ENCODE data around the gene ANKRD13B. TPM values are rescaled to one million over a fixed set of nuclear protein-coding genes. Genes with fewer than 3 reads are reported as not detected.

The ANKRD13B gene
- total and polyA plus RNA-seq, 2 donors (not counting 1 experiment from before 2014, with no cell fraction given): 1.6 to 2.8 TPM

GRCh38 chr17:29607557-29608195, 14.7 kb downstream of the ANKRD13B start:
- Histone ChIP-seq H3K79me2 (ENCODE audit: control insufficient read depth, insufficient read depth, low read length) (no peaks in the 10 kb centered on the region), H3K36me3 (replicated peaks in 1 of 2; ENCODE audit: control extremely low read depth in 1 of 2, control insufficient read depth in 1 of 2, extremely low read depth in 1 of 2, insufficient read depth in 2 of 2, low read length in 1 of 2) (no peaks in the 10 kb centered on the region), H3K9ac (ENCODE audit: low read length) (no peak overlapping the region), H3K27ac (ENCODE audit: low read length in 2 of 2) (no peak overlapping the region), H3K9me3 (ENCODE audit: control extremely low read depth in 1 of 3, control insufficient read depth in 2 of 3, insufficient read depth in 1 of 3, low read length in 2 of 3) (no peaks in the 10 kb centered on the region), H3K4me1 (ENCODE audit: control insufficient read depth in 2 of 2, insufficient read depth in 2 of 2, low read length in 2 of 2) (peaks cover 0 to 1% of the 10 kb centered on the region in 2 donors), H2AFZ (ENCODE audit: insufficient read depth, low read depth, low read length, poor library complexity, severe bottlenecking) (no peak overlapping the region), H4K20me1 (ENCODE audit: control insufficient read depth, insufficient read depth, low read length, poor library complexity, severe bottlenecking) (no peaks in the 10 kb centered on the region), H3K4me3 (ENCODE audit: control extremely low read depth in 1 of 5, extremely low read depth in 1 of 5, insufficient read depth in 1 of 5, low read depth in 2 of 5, low read length in 4 of 5) (no peak overlapping the region), H3K4me2 (replicated peaks; ENCODE audit: low read depth, low read length, poor library complexity, severe bottlenecking) (no peak overlapping the region), H3K27me3 (replicated peaks in 1 of 4; ENCODE audit: control extremely low read depth in 1 of 4, control insufficient read depth in 3 of 4, insufficient read depth in 4 of 4, low read length in 3 of 4) (no peaks in the 10 kb centered on the region)
- Mint-ChIP-seq H3K4me3 (no peak overlapping the region), H3K27me3 (no peaks in the 10 kb centered on the region), H3K27ac (no peak overlapping the region), H3K4me1 (peaks cover 1% of the 10 kb centered on the region), H3K9me3 (ENCODE audit: insufficient read depth) (no peaks in the 10 kb centered on the region)
- ChIA-PET POLR2A (interaction anchor here (1.0 kb wide), 1 partner anchor 15 kb away, joined by 3 read pairs; the partner anchor contains the start of gene ANKRD13B), CTCF (interaction anchor here (1.2 to 15.4 kb wide), 6 partner anchors 10 to 30 kb away, joined by 3 to 336 read pairs (median 5); partner anchors contain the start of genes ABHD15, GIT1 and TP53I13)
- DNase-seq (no peak), ATAC-seq (ENCODE audit: low read depth) (no peak)
- WGBS (ENCODE audit: insufficient coverage): 99% methylated on average over 25 of the region's 29 CpGs
- intact Hi-C loops (cut with micrococcal nuclease): no loop called here
- TF ChIP-seq CTCF (IDR thresholded peaks at IDR 0.05): no peak
- TF ChIP-seq EZH2 (IDR thresholded peaks at IDR 0.05; ENCODE audit: borderline replicate concordance, insufficient read depth, low read depth, low read length, poor library complexity, severe bottlenecking): no peak

- H3K27me3 ChIP-seq (replicated peaks in 1 of 4; ENCODE audit: control extremely low read depth in 1 of 4, control insufficient read depth in 3 of 4, insufficient read depth in 4 of 4, low read length in 3 of 4): peaks cover 0 to 5% (median 0%) of the 10 kb centered on the region in 4 experiments
- no peaks in the 10 kb centered on the region for H3K9me3 ChIP-seq (ENCODE audit: control extremely low read depth in 1 of 3, control insufficient read depth in 2 of 3, insufficient read depth in 1 of 3, low read length in 2 of 3)
- ATAC-seq (ENCODE audit: low read depth) (no peak), DNase-seq (no peak)
- no peaks in the 10 kb centered on the region for H3K79me2 ChIP-seq (ENCODE audit: control insufficient read depth, insufficient read depth, low read length)
- POLR2A ChIA-PET: no interaction called here
- H3K9ac ChIP-seq (ENCODE audit: low read length): no peak overlapping the region
- intact Hi-C loops (cut with micrococcal nuclease): no loop called here
- no peak overlapping the region for H3K4me2 ChIP-seq (replicated peaks; ENCODE audit: low read depth, low read length, poor library complexity, severe bottlenecking)
- H3K4me1 Mint-ChIP-seq: peaks cover 4% of the 10 kb centered on the region
- H3K27me3 Mint-ChIP-seq: no peaks in the 10 kb centered on the region
- H2AFZ ChIP-seq (ENCODE audit: insufficient read depth, low read depth, low read length, poor library complexity, severe bottlenecking): no peak overlapping the region
- CTCF ChIA-PET: interaction anchor here (0.6 to 15.4 kb wide), 5 partner anchors 9 to 176 kb away, joined by 4 to 336 read pairs (median 6); partner anchors contain the start of genes ABHD15, GIT1 and TP53I13
- H3K36me3 ChIP-seq (replicated peaks in 1 of 2; ENCODE audit: control extremely low read depth in 1 of 2, control insufficient read depth in 1 of 2, extremely low read depth in 1 of 2, insufficient read depth in 2 of 2, low read length in 1 of 2): no peaks in the 10 kb centered on the region
- no peak overlapping the region for H3K4me3 ChIP-seq (ENCODE audit: control extremely low read depth in 1 of 5, extremely low read depth in 1 of 5, insufficient read depth in 1 of 5, low read depth in 2 of 5, low read length in 4 of 5)
- H3K27ac ChIP-seq (ENCODE audit: low read length in 2 of 2): no peak overlapping the region
- no peak overlapping the region for H3K27ac Mint-ChIP-seq
- H3K9me3 Mint-ChIP-seq (ENCODE audit: insufficient read depth): no peaks in the 10 kb centered on the region
- H4K20me1 ChIP-seq (ENCODE audit: control insufficient read depth, insufficient read depth, low read length, poor library complexity, severe bottlenecking): peaks cover 5% of the 10 kb centered on the region
- 96% methylated on average over 11 of the region's 15 CpGs for WGBS (ENCODE audit: insufficient coverage)
- H3K4me3 Mint-ChIP-seq: no peak overlapping the region
- H3K4me1 ChIP-seq (ENCODE audit: control insufficient read depth in 2 of 2, insufficient read depth in 2 of 2, low read length in 2 of 2): peaks cover 10 to 11% of the 10 kb centered on the region in 2 donors
- no peak for TF ChIP-seq CTCF (IDR thresholded peaks at IDR 0.05)
- TF ChIP-seq EZH2 (IDR thresholded peaks at IDR 0.05; ENCODE audit: borderline replicate concordance, insufficient read depth, low read depth, low read length, poor library complexity, severe bottlenecking): no peak
Measured at GRCh38 chr17:29608986-29609385, 16.1 kb downstream of the ANKRD13B start.
